K562 (cell line): ENCODE measurements around the gene MYOM1. TPM values are rescaled to one million over a fixed set of nuclear protein-coding genes. Genes with fewer than 3 reads are reported as not detected.

ENCODE experiments used
- ATAC-seq: fragments of 200-7000 bp; cut with Tn5 transposase; 3 replicates; pipeline ENCODE4 v1.9.1; 2020; ENCODE audit warnings: moderate library complexity
- BruUV-seq: library from RNA; stranded (reverse); fragments of 400-500 nt; replicated peaks from 2 replicates; lab custom pipeline; 2021; lab: Mats Ljungman, UMichigan
- CTCF ChIA-PET: fragments of 300-600 bp; formaldehyde crosslinking; extraction: SDS; loops from one replicate; lab custom pipeline; 2021; ENCODE audit warnings: low intra/inter-chr PET ratio; lab: Yijun Ruan, JAX
- POLR2A ChIA-PET: fragments of 300-600, 350-650 bp; sonication (Branson Sonifier 250); formaldehyde crosslinking; extraction: SDS; loops from one replicate; lab custom pipeline; 2021; ENCODE audit warnings: antibody characterized with exemption, inconsistent platforms; lab: Yijun Ruan, JAX
- DNase-seq, 4 experiments: peaks; one replicate each; pipeline versions ENCODE4 v3.0.0 to v3.0.0-alpha.2; 2011 to 2018; ENCODE audit warnings: low spot score in 3 of 4, mixed read lengths in 3 of 4; ENCODE audit errors: extremely low read depth in 1 of 4
- FAIRE-seq: peaks from 2 replicates; lab custom pipeline; 2011; peaks lifted over from hg19 to GRCh38; lab: Jason Lieb, UNC
- H2AFZ ChIP-seq: 2 replicates; pipeline ENCODE4 v1.6.0; 2011; ENCODE audit warnings: low read depth, low read length, control low read depth, inconsistent platforms
- H3K27ac ChIP-seq: fragments of 200-600 bp; 3 replicates; pipeline ENCODE4 v1.8.0; 2011; ENCODE audit warnings: low read depth, mild to moderate bottlenecking, control low read depth, inconsistent platforms, low read length, moderate library complexity, mixed read lengths; ENCODE audit errors: extremely low read depth
- H3K27me3 ChIP-seq, 2 experiments: fragments of 300-600 bp in 1 of 2; 2 replicates in 1 of 2; 3 replicates in 1 of 2; pipeline versions ENCODE4 v1.6.0 to v1.8.0; 2011; ENCODE audit warnings: inconsistent platforms in 2 of 2, low read length in 2 of 2, mild to moderate bottlenecking in 1 of 2, mixed read lengths in 1 of 2, moderate library complexity in 1 of 2; ENCODE audit not compliant: control insufficient read depth in 2 of 2, insufficient read depth in 2 of 2
- H3K36me3 ChIP-seq: fragments of 300-600 bp; 3 replicates; pipeline ENCODE4 v1.8.0; 2011; ENCODE audit warnings: mild to moderate bottlenecking, low read length, inconsistent platforms; ENCODE audit not compliant: control insufficient read depth, insufficient read depth
- H3K4me1 ChIP-seq, 2 experiments: fragments of 200-600 bp in 1 of 2; replicated peaks in 1 of 2; 2 replicates in 1 of 2; 3 replicates in 1 of 2; pipeline versions ENCODE4 v1.5.1 to v1.8.0; 2011; ENCODE audit warnings: inconsistent platforms in 2 of 2, low read length in 2 of 2, mild to moderate bottlenecking in 1 of 2, mixed read lengths in 1 of 2, moderate library complexity in 1 of 2; ENCODE audit not compliant: control insufficient read depth in 2 of 2, insufficient read depth in 2 of 2
- H3K4me2 ChIP-seq: 2 replicates; pipeline ENCODE4 v1.6.1; 2011; ENCODE audit warnings: low read length, control low read depth, inconsistent platforms, mixed read lengths; ENCODE audit not compliant: insufficient read depth
- H3K4me3 ChIP-seq: fragments of 200-600 bp; sonication (generic), shearing (Covaris generic); 2 replicates; pipeline ENCODE4 v1.5.1; 2016; ENCODE audit warnings: control low read depth, inconsistent platforms
- H3K79me2 ChIP-seq: fragments of 200-600 bp; 3 replicates; pipeline ENCODE4 v1.8.0; 2011; ENCODE audit warnings: low read length, inconsistent platforms; ENCODE audit not compliant: control insufficient read depth, insufficient read depth
- H3K9ac ChIP-seq, 2 experiments: 2 replicates each; pipeline versions ENCODE4 v1.6.0 to v1.6.1; 2011; ENCODE audit warnings: low read depth in 2 of 2, low read length in 2 of 2, control low read depth in 1 of 2, inconsistent platforms in 1 of 2, mild to moderate bottlenecking in 1 of 2, mixed read lengths in 1 of 2; ENCODE audit not compliant: insufficient read depth in 1 of 2
- H3K9me1 ChIP-seq: one replicate; pipeline ENCODE4 v1.6.0; 2011; ENCODE audit warnings: inconsistent platforms, mild to moderate bottlenecking, low read length, moderate library complexity; ENCODE audit not compliant: control insufficient read depth, insufficient read depth
- H3K9me3 ChIP-seq: replicated peaks from 2 replicates; pipeline ENCODE4 v1.5.1; 2011; ENCODE audit warnings: low read depth, low read length, inconsistent platforms; ENCODE audit not compliant: control insufficient read depth, insufficient read depth
- H4K20me1 ChIP-seq: replicated peaks from 2 replicates; pipeline ENCODE4 v1.6.1; 2011; ENCODE audit warnings: low read length, inconsistent platforms, mixed read lengths; ENCODE audit not compliant: control insufficient read depth, insufficient read depth
- BHLHE40 ChIP-seq: IDR thresholded peaks from 2 replicates; pipeline ENCODE4 v1.6.1; 2011; ENCODE audit warnings: low read length, improper control_type of control experiment
- CCAR2 ChIP-seq: fragments of 200-400 bp; formaldehyde crosslinking; IDR thresholded peaks from 2 replicates; pipeline ENCODE4 v1.6.1; 2017; ENCODE audit warnings: mild to moderate bottlenecking, low read depth, low read length
- EGR1 ChIP-seq: fragments of 450-650 bp; conservative IDR thresholded peaks from 2 replicates; pipeline ENCODE4 v1.6.1; 2017; ENCODE audit warnings: mild to moderate bottlenecking
- HDAC1 ChIP-seq, 2 experiments: fragments of 450-650 bp; IDR thresholded peaks; 2 replicates each; pipeline ENCODE4 v1.6.1; 2016 to 2017; ENCODE audit warnings: inconsistent platforms in 1 of 2, mild to moderate bottlenecking in 1 of 2, moderate library complexity in 1 of 2
- KLF16 ChIP-seq: IDR thresholded peaks from 2 replicates; pipeline ENCODE4 v1.6.1; 2016; ENCODE audit warnings: antibody characterized with exemption
- POLR2AphosphoS2 ChIP-seq: IDR thresholded peaks from 2 replicates; pipeline ENCODE4 v1.6.1; 2012; ENCODE audit warnings: low read length, improper control_type of control experiment
- PURB ChIP-seq: sonication (generic); formaldehyde crosslinking; IDR thresholded peaks from 2 replicates; pipeline ENCODE4 v1.9.0; 2021; ENCODE audit warnings: low read depth, mild to moderate bottlenecking, missing genetic modification reagents
- PYGO2 ChIP-seq: fragments of 450-650 bp; IDR thresholded peaks from 2 replicates; pipeline ENCODE4 v1.6.1; 2016; ENCODE audit warnings: mild to moderate bottlenecking, missing genetic modification characterization, moderate library complexity, missing compliant biosample characterization
- TAF15 ChIP-seq: fragments of 200-400 bp; formaldehyde crosslinking; IDR thresholded peaks from 2 replicates; pipeline ENCODE4 v1.6.1; 2017; ENCODE audit warnings: mild to moderate bottlenecking, low read depth, low read length, moderate library complexity
- TCF7L2 ChIP-seq: fragments of 150-350 bp; IDR thresholded peaks from 2 replicates; pipeline ENCODE4 v1.6.1; 2016; ENCODE audit warnings: low read depth, mild to moderate bottlenecking, low read length, moderate library complexity
- ZBED1 ChIP-seq: IDR thresholded peaks from 2 replicates; pipeline ENCODE4 v1.6.1; 2014
- ZFP1 ChIP-seq: fragments of 450-650 bp; formaldehyde crosslinking; IDR thresholded peaks from 2 replicates; pipeline ENCODE4 v1.4.0; 2020; ENCODE audit warnings: mild to moderate bottlenecking, mixed read lengths
- ZNF124 ChIP-seq: sonication (generic); formaldehyde crosslinking; IDR thresholded peaks from 2 replicates; pipeline ENCODE4 v1.8.1; 2022; ENCODE audit warnings: missing genetic modification reagents
- ZNF316 ChIP-seq: fragments of 450-650 bp; IDR thresholded peaks from 2 replicates; pipeline ENCODE4 v1.6.1; 2016
- WGBS: fragments of 100-300 bp; shearing (Covaris generic); methylation state at CpG from one replicate; pipeline ENCODE4 v1.1.6; 2016; ENCODE audit warnings: low coverage, mixed read lengths; ENCODE audit not compliant: insufficient coverage; ENCODE audit errors: missing lambda C conversion rate; 5-methylcytosine and 5-hydroxymethylcytosine counted together
- in situ Hi-C: fragments of 300-500 bp; cut with MboI; formaldehyde crosslinking; loops from 4 replicates; pipeline ENCODE4 v1.15.0; 2018; ENCODE audit warnings: inconsistent platforms, mixed read lengths
- intact Hi-C: fragments of 100-400 bp; cut with micrococcal nuclease; formaldehyde crosslinking; loops from 2 replicates; pipeline ENCODE4 v1.14.2; 2022
- polyA plus RNA-seq, 8 experiments: library from polyadenylated mRNA; depleted of rRNA in 4 of 8; stranded (reverse) in 5 of 8; unstranded in 3 of 8; fragments of >200 nt; fragmentation: Nextera tagmentation in 2 of 8; fragmentation: Illumina TruSeq in 1 of 8; extraction: Ambion mirVana in 2 of 8; extraction: Trizol in 1 of 8; gene quantifications; 2 replicates each; pipeline versions ENCODE4 v1.2.1 to v1.2.3, GENCODE V29; 2011 to 2014; ENCODE audit warnings: inconsistent platforms in 1 of 8, missing spikeins in 1 of 8
- total RNA-seq, 7 experiments: library from RNA; depleted of rRNA in 6 of 7; stranded (reverse); fragments of >200 nt in 6 of 7; fragmentation: Illumina TruSeq in 2 of 7; extraction: Trizol in 2 of 7; gene quantifications; 2 replicates each; pipeline versions ENCODE4 v1.2.1 to v1.2.3, GENCODE V29; 2011 to 2021; ENCODE audit warnings: low replicate concordance in 1 of 7
- TF ChIP-seq, protein P1 (sequence below): fragments of 450-650 bp; IDR thresholded peaks from 2 replicates; pipeline ENCODE4 v1.6.1; 2018; ENCODE audit not compliant: partially characterized antibody
- TF ChIP-seq, protein P2 (sequence below): fragments of 450-650 bp; formaldehyde crosslinking; IDR thresholded peaks from 2 replicates; pipeline ENCODE4 v1.4.0; 2020; ENCODE audit warnings: mild to moderate bottlenecking, mixed read lengths
- TF ChIP-seq, protein P3 (sequence below): fragments of 450-650 bp; formaldehyde crosslinking; IDR thresholded peaks from 2 replicates; pipeline ENCODE4 v1.4.0; 2020; ENCODE audit warnings: mild to moderate bottlenecking, moderate library complexity
- TF ChIP-seq, protein P4 (sequence below): fragments of 250-450 bp; sonication (Bioruptor Pico); IDR thresholded peaks from 2 replicates; pipeline ENCODE4 v1.5.0; 2021

The MYOM1 gene
- total and polyA plus RNA-seq, 9 of the 15 experiments (the other 6 are each of a cell fraction or from before 2014, with no cell fraction given): 0.01 to 0.62 (median 0.25) TPM

DNA sequence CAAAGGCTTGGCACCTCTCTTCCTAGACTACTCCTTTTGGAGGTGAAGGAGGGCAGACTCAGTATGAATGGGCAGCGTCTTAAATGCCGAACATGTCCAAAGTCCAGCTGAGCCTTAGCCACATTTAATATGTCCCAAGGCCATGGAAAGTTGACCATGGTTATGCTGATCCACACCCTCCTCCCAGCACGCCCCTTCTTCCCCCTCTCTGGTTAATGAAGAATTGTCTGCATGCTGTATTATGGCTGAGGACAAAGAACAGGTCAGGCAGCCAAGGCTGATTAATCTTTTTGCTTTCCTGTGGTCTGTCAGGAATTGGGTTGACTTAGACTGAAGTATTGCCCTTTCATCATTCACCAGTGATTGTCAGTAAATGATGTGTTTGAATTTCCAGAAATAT lies 5.8 kb upstream of the MYOM1 start:
- WGBS: 72% methylated on average over 2 of the region's 3 CpGs
- BruUV-seq: no TSS peak
- H3K27ac ChIP-seq: no peak overlapping the region
- H3K4me3 ChIP-seq: no peak overlapping the region
- intact Hi-C loops (no loop called here), in situ Hi-C loops (no loop called here)
- DNase-seq: no peak
- H3K9me1 ChIP-seq: no peaks in the 10 kb centered on the region
- H3K36me3 ChIP-seq: no peaks in the 10 kb centered on the region
- ChIA-PET CTCF (no interaction called here), POLR2A (interaction anchor here (0.6 kb wide), 2 partner anchors 22 to 378 kb away, joined by 3 read pairs; no protein-coding TSS in a partner anchor)
- no peak overlapping the region for H3K4me2 ChIP-seq
- no peaks in the 10 kb centered on the region for H3K9me3 ChIP-seq
- ATAC-seq: no peak
- H4K20me1 ChIP-seq: no peaks in the 10 kb centered on the region
- H3K9ac ChIP-seq: no peak overlapping the region
- H3K4me1 ChIP-seq: no peaks in the 10 kb centered on the region; a peak in 1 of 5 replicates
- H3K27me3 ChIP-seq: no peaks in the 10 kb centered on the region
- no peak overlapping the region for H2AFZ ChIP-seq
- H3K79me2 ChIP-seq: no peaks in the 10 kb centered on the region
- no peak for FAIRE-seq
- TF ChIP-seq ZNF124: no peak
- TF ChIP-seq POLR2AphosphoS2: no peak
- no peak for TF ChIP-seq BHLHE40
- TF ChIP-seq ZNF316: no peak
- TF ChIP-seq PURB: no peak
- no peak for TF ChIP-seq PYGO2
- TF ChIP-seq TCF7L2: no peak
- no peak for TF ChIP-seq EGR1
- TF ChIP-seq, protein P1, sequence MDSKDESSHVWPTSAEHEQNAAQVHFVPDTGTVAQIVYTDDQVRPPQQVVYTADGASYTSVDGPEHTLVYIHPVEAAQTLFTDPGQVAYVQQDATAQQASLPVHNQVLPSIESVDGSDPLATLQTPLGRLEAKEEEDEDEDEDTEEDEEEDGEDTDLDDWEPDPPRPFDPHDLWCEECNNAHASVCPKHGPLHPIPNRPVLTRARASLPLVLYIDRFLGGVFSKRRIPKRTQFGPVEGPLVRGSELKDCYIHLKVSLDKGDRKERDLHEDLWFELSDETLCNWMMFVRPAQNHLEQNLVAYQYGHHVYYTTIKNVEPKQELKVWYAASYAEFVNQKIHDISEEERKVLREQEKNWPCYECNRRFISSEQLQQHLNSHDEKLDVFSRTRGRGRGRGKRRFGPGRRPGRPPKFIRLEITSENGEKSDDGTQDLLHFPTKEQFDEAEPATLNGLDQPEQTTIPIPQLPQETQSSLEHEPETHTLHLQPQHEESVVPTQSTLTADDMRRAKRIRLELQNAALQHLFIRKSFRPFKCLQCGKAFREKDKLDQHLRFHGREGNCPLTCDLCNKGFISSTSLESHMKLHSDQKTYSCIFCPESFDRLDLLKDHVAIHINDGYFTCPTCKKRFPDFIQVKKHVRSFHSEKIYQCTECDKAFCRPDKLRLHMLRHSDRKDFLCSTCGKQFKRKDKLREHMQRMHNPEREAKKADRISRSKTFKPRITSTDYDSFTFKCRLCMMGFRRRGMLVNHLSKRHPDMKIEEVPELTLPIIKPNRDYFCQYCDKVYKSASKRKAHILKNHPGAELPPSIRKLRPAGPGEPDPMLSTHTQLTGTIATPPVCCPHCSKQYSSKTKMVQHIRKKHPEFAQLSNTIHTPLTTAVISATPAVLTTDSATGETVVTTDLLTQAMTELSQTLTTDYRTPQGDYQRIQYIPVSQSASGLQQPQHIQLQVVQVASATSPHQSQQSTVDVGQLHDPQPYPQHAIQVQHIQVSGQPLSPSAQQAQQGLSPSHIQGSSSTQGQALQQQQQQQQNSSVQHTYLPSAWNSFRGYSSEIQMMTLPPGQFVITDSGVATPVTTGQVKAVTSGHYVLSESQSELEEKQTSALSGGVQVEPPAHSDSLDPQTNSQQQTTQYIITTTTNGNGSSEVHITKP: no peak
- TF ChIP-seq CCAR2: no peak
- no peak for TF ChIP-seq HDAC1 (IDR thresholded peaks at IDR 0.05)
- TF ChIP-seq, protein P2, sequence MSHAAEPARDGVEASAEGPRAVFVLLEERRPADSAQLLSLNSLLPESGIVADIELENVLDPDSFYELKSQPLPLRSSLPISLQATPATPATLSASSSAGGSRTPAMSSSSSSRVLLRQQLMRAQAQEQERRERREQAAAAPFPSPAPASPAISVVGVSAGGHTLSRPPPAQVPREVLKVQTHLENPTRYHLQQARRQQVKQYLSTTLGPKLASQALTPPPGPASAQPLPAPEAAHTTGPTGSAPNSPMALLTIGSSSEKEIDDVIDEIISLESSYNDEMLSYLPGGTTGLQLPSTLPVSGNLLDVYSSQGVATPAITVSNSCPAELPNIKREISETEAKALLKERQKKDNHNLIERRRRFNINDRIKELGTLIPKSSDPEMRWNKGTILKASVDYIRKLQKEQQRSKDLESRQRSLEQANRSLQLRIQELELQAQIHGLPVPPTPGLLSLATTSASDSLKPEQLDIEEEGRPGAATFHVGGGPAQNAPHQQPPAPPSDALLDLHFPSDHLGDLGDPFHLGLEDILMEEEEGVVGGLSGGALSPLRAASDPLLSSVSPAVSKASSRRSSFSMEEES (CRISPR knock-in tag): no peak
- TF ChIP-seq, protein P3, sequence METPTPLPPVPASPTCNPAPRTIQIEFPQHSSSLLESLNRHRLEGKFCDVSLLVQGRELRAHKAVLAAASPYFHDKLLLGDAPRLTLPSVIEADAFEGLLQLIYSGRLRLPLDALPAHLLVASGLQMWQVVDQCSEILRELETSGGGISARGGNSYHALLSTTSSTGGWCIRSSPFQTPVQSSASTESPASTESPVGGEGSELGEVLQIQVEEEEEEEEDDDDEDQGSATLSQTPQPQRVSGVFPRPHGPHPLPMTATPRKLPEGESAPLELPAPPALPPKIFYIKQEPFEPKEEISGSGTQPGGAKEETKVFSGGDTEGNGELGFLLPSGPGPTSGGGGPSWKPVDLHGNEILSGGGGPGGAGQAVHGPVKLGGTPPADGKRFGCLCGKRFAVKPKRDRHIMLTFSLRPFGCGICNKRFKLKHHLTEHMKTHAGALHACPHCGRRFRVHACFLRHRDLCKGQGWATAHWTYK: no peak
- no peak for TF ChIP-seq ZBED1
- TF ChIP-seq, protein P4, sequence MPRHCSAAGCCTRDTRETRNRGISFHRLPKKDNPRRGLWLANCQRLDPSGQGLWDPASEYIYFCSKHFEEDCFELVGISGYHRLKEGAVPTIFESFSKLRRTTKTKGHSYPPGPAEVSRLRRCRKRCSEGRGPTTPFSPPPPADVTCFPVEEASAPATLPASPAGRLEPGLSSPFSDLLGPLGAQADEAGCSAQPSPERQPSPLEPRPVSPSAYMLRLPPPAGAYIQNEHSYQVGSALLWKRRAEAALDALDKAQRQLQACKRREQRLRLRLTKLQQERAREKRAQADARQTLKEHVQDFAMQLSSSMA: no peak
- TF ChIP-seq TAF15: no peak
- no peak for TF ChIP-seq ZFP1
- TF ChIP-seq KLF16: no peak
